Measurements from ENCODE around the gene ITM2B. TPM values are rescaled to one million over a fixed set of nuclear protein-coding genes. Genes with fewer than 3 reads are reported as not detected.

ITM2B gene
- polyA plus RNA-seq, 1 donor (not counting 4 experiments of a cell fraction or from before 2014, with no cell fraction given): 401 TPM

DNA sequence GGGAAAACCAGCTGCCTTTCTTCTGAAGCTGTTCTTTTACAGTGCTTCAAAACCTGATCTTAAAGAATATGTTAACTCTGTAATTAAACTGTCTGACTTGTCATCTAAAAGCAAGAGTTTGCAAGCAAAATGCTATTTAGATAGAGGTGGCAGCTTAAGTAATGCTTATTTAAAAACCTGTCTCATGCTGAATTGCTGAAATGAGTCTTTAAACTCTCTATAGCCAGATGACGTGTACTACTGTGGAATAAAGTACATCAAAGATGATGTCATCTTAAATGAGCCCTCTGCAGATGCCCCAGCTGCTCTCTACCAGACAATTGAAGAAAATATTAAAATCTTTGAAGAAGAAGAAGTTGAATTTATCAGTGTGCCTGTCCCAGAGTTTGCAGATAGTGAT lies 22.9 kb downstream of the ITM2B start:
- H2AFZ ChIP-seq (ENCODE audit: control insufficient read depth, low read length): no peak overlapping the region
- no peaks in the 10 kb centered on the region for H3K9me3 ChIP-seq (ENCODE audit: control insufficient read depth, low read depth, low read length)
- dilution Hi-C loops (cut with MboI; ENCODE audit: extremely low pct_ligation_motif_present, low sequenced_read_pairs): no loop called here
- DNase-seq (ENCODE audit: low read depth, low spot score) (no peak), FAIRE-seq (no peak)
- no peak for TF ChIP-seq EZH2 (IDR thresholded peaks at IDR 0.05; ENCODE audit: low read length)
- TF ChIP-seq, protein P1, sequence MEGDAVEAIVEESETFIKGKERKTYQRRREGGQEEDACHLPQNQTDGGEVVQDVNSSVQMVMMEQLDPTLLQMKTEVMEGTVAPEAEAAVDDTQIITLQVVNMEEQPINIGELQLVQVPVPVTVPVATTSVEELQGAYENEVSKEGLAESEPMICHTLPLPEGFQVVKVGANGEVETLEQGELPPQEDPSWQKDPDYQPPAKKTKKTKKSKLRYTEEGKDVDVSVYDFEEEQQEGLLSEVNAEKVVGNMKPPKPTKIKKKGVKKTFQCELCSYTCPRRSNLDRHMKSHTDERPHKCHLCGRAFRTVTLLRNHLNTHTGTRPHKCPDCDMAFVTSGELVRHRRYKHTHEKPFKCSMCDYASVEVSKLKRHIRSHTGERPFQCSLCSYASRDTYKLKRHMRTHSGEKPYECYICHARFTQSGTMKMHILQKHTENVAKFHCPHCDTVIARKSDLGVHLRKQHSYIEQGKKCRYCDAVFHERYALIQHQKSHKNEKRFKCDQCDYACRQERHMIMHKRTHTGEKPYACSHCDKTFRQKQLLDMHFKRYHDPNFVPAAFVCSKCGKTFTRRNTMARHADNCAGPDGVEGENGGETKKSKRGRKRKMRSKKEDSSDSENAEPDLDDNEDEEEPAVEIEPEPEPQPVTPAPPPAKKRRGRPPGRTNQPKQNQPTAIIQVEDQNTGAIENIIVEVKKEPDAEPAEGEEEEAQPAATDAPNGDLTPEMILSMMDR (optimal IDR thresholded peaks at IDR 0.05 in 1 of 3, IDR thresholded peaks at IDR 0.05 in 1 of 3, conservative IDR thresholded peaks at IDR 0.05 in 1 of 3; ENCODE audit: extremely low read depth in 1 of 3, insufficient read depth in 2 of 3, low read length in 3 of 3): no peak
- no peaks in the 10 kb centered on the region for H3K4me1 ChIP-seq (ENCODE audit: control insufficient read depth, extremely low read depth, insufficient read depth, low read length)
- H3K36me3 ChIP-seq (ENCODE audit: control insufficient read depth in 2 of 2, extremely low read depth in 1 of 2, insufficient read depth in 2 of 2, low read length in 2 of 2): peaks cover 20 to 23% of the 10 kb centered on the region in 2 experiments
- no peak overlapping the region for H3K4me3 ChIP-seq (ENCODE audit: control insufficient read depth in 2 of 3, extremely low read depth in 1 of 3, insufficient read depth in 2 of 3, low read depth in 1 of 3, low read length in 3 of 3)
- H3K9ac ChIP-seq (ENCODE audit: control insufficient read depth, extremely low read depth, insufficient read depth, low read length): no peak overlapping the region
- no peaks in the 10 kb centered on the region for H3K9me1 ChIP-seq (ENCODE audit: control insufficient read depth, extremely low read depth, insufficient read depth, low read length)
- H3K27me3 ChIP-seq (ENCODE audit: control insufficient read depth, extremely low read depth, insufficient read depth, low read length): no peaks in the 10 kb centered on the region
- H3K27ac ChIP-seq (ENCODE audit: control insufficient read depth, insufficient read depth, low read length): no peak overlapping the region
- H3K4me2 ChIP-seq (ENCODE audit: control insufficient read depth, extremely low read depth, insufficient read depth, low read depth, low read length): no peak overlapping the region
- no peaks in the 10 kb centered on the region for H4K20me1 ChIP-seq (ENCODE audit: control insufficient read depth, extremely low read depth, insufficient read depth, low read length)
- peaks cover 19% of the 10 kb centered on the region for H3K79me2 ChIP-seq (ENCODE audit: control insufficient read depth, insufficient read depth, low read length)

DNA sequence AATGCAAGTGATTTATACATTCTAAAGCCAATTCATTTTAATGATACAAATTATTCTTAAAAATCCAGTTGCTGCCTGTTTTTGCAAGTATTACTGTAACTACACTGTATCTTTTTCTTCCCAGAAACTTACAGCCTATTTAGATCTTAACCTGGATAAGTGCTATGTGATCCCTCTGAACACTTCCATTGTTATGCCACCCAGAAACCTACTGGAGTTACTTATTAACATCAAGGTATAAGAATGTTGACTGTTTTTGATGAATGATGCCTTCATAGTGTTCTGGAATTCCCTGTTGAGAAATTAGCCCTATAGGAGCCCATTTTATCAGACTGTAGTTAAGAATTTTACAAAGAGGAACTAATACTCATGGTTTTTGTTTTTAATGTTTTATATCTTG lies 25.0 kb downstream of the ITM2B start:
- no peak for DNase-seq (ENCODE audit: low read depth, low spot score)
- Histone ChIP-seq H3K36me3 (ENCODE audit: control insufficient read depth in 2 of 2, extremely low read depth in 1 of 2, insufficient read depth in 2 of 2, low read length in 2 of 2) (peaks cover 21 to 23% of the 10 kb centered on the region in 2 experiments), H3K9me1 (ENCODE audit: control insufficient read depth, extremely low read depth, insufficient read depth, low read length) (no peaks in the 10 kb centered on the region), H3K9ac (ENCODE audit: control insufficient read depth, extremely low read depth, insufficient read depth, low read length) (no peak overlapping the region), H3K9me3 (ENCODE audit: control insufficient read depth, low read depth, low read length) (no peaks in the 10 kb centered on the region), H2AFZ (ENCODE audit: control insufficient read depth, low read length) (no peak overlapping the region), H3K4me3 (ENCODE audit: control insufficient read depth in 2 of 3, extremely low read depth in 1 of 3, insufficient read depth in 2 of 3, low read depth in 1 of 3, low read length in 3 of 3) (no peak overlapping the region), H4K20me1 (ENCODE audit: control insufficient read depth, extremely low read depth, insufficient read depth, low read length) (no peaks in the 10 kb centered on the region), H3K27ac (ENCODE audit: control insufficient read depth, insufficient read depth, low read length) (no peak overlapping the region), H3K4me1 (ENCODE audit: control insufficient read depth, extremely low read depth, insufficient read depth, low read length) (peaks cover under 1% of the 10 kb centered on the region), H3K4me2 (ENCODE audit: control insufficient read depth, extremely low read depth, insufficient read depth, low read depth, low read length) (no peak overlapping the region), H3K27me3 (ENCODE audit: control insufficient read depth, extremely low read depth, insufficient read depth, low read length) (no peaks in the 10 kb centered on the region), H3K79me2 (ENCODE audit: control insufficient read depth, insufficient read depth, low read length) (peaks cover 3% of the 10 kb centered on the region)
- no peak for FAIRE-seq
- no peak for TF ChIP-seq EZH2 (IDR thresholded peaks at IDR 0.05; ENCODE audit: low read length)
- TF ChIP-seq, protein P1 (optimal IDR thresholded peaks at IDR 0.05 in 1 of 3, IDR thresholded peaks at IDR 0.05 in 1 of 3, conservative IDR thresholded peaks at IDR 0.05 in 1 of 3; ENCODE audit: extremely low read depth in 1 of 3, insufficient read depth in 2 of 3, low read length in 3 of 3): no peak
- dilution Hi-C loops (cut with MboI; ENCODE audit: extremely low pct_ligation_motif_present, low sequenced_read_pairs): no loop called here
